NCI-H82 (cell line): ENCODE data around the gene CUL1.

Source experiments
- DNase-seq: peaks from one replicate; lab custom pipeline; 2025; lab: John Stamatoyannopoulos, UW

Gene CUL1

GRCh38 chr7:148698397-148699023 lies at the start of gene CUL1:
TSS of gene CUL1 (plus strand) at chr7:148698903. CDS start at chr7:148730123, 31,220 bp downstream.
- DNase-seq: peak; percentile 84

DNA sequence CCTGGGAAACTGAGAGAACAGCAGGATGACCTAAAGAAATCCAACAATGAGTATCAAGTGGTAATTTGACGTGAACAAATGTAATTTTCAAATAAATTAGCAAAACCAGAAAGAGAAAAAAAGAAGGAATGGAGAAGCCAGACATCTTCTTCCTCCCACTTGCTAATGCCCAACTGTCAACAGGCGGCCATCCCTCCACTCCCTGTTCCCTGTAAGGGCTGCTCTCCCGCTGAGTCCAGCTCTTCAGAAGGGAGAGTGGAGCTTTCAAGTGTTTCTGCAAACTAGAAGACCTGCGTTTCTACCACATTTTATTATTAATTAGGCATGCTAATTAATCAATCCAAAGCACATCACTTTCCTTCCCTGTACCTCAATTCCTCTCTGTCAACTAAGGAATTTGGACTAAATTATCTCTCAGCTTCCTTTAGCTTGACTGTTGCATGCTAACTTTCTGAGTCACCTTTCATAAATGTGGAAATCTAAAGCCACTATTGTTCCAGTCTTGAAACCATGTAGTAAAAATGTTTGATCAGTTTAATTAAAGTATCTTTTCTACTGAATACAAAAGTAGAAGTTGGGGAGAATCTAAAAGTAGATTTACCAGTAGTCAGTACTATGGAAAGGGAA lies 48.4 kb upstream of the CUL1 start:
- no peak for DNase-seq

GRCh38 chr7:148652773-148653172 lies 45.9 kb upstream of the CUL1 start:
- no peak for DNase-seq

GRCh38 chr7:148657929-148658328 lies 40.8 kb upstream of the CUL1 start:
- no peak for DNase-seq

GRCh38 chr7:148661471-148661870 lies 37.2 kb upstream of the CUL1 start:
- no peak for DNase-seq

GRCh38 chr7:148662646-148663045 lies 36.1 kb upstream of the CUL1 start:
- DNase-seq: no peak

- DNase-seq: no peak
These were observed 34.4 kb upstream of the CUL1 start for GRCh38 chr7:148664324-148664723.

GRCh38 chr7:148665221-148665620 lies 33.5 kb upstream of the CUL1 start:
- DNase-seq: no peak

GRCh38 chr7:148669927-148670326 lies 28.8 kb upstream of the CUL1 start:
- DNase-seq: no peak

GRCh38 chr7:148670374-148670773 lies 28.3 kb upstream of the CUL1 start:
- DNase-seq: no peak

DNA sequence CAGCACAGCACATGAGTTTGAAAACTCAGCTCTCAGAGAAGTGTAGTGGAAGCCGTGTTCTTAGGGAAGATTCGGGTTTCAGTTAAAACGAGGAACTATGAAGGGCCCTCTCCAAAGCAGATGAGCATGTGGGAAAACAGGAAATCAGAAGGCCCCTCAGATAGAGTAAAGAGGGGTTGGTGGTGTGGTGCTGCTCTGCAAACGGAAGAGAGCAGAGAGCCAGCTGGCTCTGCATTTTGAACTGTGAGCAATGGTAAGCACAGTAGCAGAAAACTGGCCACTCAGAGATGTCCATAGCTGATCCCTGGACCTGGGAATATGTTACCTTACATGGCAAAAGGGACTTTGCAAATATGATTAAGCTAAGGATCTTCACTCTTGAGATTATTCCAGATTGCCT lies 27.9 kb upstream of the CUL1 start:
- DNase-seq: no peak

- DNase-seq: no peak
These were observed 26.7 kb upstream of the CUL1 start for GRCh38 chr7:148672041-148672440.

DNA sequence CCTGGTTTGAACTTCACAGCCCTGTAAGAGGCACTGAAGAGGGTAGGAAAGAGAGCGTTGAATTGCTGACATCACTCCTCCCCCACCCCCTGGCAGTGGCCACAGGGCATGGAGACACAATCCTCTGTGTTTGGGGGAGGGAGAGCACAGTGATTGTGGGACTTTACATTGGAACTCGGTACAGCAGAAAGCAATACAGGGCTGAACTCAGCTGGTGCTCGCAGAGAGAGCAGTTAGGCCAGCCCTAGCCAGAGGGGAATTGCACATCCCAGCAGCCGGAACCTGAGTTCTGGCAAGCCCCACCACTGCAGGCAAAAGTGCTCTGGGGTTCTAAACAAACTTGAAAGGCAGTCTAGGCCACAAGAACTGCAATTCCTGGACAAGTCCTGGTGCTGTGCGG lies 24.0 kb upstream of the CUL1 start:
- DNase-seq: no peak

DNA sequence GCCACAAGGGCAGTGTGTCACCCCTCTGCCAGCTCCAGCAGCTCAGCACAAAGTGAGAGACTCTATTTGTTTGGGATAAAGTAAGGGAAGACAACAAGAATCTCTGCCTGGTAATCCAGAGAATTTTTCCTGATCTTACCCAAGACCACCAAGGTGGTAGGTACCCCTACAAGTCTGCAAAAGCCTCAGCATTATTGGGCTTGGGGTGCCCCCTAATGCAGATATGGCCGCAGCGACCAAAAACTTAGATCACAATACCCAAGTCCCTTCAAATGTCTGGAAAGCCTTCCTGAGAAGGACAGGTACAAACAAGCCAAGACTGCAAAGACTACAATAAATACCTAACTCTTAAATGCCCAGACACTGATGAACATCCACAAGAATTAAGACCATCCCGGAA lies 22.4 kb upstream of the CUL1 start:
- no peak for DNase-seq

DNA sequence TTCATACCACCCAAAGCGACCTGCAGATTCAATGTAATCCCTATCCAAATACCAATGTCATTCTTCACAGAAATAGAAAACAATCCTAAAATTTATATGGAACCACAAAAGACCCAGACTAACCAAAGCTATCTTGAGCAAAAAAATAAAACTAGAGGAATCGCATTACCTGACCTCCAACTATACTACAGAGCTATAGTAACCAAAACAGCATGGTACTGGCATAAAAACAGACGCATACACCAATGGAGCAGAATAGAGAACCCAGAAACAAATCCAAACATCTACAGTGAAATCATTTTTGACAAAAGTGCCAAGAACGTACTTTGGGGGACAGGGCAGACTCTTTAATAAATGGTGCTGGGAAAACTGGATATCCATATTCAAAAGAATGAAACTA lies 16.9 kb upstream of the CUL1 start:
- DNase-seq: no peak

GRCh38 chr7:148684289-148684830 lies 14.3 kb upstream of the CUL1 start:
- DNase-seq: no peak

DNA sequence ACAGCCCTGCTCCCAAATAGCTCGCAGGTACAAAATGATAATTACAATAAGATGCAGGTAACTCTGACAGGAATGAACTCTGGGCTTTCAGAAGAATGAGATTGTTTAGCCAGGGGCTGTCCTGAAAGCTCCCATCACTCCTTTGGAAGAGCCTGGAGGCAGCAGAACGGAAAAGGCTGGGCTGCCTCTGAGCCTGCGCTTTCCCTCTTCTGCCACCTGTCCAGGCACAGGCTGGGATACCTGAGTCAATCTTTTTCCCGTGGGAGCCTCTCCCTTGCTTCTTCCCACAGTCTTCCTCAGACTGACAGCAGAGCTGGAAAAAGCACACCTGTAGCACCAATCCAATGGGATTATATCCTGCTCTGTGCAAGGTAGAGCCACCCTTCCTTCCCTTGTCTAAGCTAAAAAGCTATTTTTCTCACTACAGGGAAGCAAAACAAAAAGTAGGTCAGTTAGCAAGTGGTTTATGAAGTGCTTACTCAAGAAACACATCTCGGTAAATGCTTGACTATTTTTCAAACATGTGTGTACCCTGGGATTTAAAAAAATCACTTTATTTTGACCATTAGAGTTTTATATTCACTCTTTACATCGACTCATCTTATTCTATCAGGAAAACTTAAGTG lies 12.3 kb upstream of the CUL1 start:
- no peak for DNase-seq

DNA sequence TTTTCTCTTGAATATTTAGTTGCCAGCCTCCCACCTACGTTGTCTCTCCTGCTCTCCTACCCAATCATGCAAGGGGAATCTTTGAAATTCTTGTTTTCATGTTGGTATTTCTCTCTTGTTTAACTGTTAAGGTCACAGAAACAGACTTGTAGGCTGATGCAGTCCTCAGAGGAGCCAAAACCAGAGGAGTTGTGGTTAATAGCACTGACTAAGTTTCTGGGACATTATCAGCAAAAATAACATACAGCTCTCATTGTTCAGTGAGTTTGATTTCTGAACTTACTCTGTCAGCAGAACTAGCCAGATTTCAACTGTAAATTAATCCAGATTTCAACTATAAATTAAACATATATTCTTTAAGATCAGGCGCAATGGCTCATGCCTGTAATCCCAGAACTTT lies 11.1 kb upstream of the CUL1 start:
- no peak for DNase-seq

- no peak for DNase-seq
These were observed 10.2 kb upstream of the CUL1 start for GRCh38 chr7:148688526-148688925.

GRCh38 chr7:148693651-148694050 lies 5.1 kb upstream of the CUL1 start:
- DNase-seq: no peak

DNA sequence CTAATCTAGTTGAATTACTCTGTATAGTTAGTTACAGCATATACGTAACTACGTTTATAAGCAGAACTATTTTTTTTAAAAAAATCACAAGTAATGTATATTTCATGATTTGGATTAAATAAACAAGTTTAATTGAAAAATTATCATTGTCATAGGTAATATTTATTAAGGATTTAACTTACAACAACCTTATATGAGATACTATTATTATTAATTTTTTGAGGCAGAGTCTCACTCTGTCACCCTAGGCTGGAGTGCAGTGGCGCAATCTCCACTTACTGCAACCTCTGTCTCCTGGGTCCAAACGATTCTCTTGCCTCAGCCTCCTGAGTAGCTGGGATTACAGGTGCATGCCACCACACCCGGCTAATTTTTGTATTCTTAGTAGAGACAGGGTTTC lies 4.1 kb upstream of the CUL1 start:
- DNase-seq: no peak

- no peak for DNase-seq
These were observed 2.8 kb upstream of the CUL1 start for GRCh38 chr7:148695953-148696352.

- no peak for DNase-seq
These were observed 1.9 kb upstream of the CUL1 start for GRCh38 chr7:148696787-148697186.
